Measurements from ENCODE around the gene GLG1. TPM values are rescaled to one million over a fixed set of nuclear protein-coding genes. Genes with fewer than 3 reads are reported as not detected.
"Not testable (repeated sequence)": the region's sequence is repeated elsewhere in the genome, so short reads cannot be mapped to it uniquely, and the experiment has no call there.

Gene GLG1
- polyA plus RNA-seq, result 100 to 1,000 TPM in 1 of 3 donors, 10 to 100 TPM in 2; 80.8 to 190 (median 86.3) TPM

DNA sequence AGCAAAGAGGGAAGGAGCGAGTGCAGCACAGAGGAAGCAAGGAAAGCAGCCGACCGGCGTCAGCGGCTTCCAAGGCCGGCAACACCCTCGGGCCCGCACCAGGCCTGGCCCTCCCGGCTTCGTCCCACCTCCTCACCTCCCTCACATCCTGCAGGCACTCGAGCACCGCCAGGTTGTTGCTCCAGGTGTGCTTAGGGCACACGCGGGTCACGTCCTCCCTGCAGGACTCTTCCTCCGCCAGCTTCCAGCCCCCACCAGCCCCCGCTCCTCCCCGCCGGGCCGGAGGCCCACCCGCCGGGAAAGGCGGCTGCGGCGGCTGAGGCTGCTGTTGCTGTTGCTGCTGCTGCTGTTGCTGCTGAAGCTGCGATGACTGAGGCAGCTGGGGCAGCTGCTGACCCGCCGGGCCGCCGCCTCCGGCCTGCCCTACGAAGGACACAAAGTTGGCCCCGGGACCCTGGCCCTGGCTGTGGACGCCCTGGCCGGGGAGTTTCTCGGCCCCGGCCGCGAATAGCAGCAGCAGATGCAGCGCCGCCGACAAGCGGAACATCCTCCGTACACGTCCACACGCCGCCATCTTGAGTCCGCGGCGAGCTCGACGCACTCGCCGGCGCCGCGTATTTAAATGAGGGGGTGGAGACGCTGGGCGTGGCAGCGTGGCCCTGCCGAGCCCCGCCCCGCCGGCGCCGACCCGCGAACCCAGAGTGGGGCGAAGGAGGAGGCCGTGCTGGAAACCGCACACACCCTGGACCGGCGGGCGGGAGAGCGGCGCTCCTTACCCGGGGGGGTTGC is at the start of gene GLG1:
GLG1 (minus strand) TSS at position 594 of the 789 bp plus-strand sequence; CDS start at position 574, 20 bp downstream.
- peak; percentile 92 to 93 (median 92) for DNase-seq
- Mint-ChIP-seq H3K27ac (peak within 1 kb of the TSS; percentile 94 to 98 (median 97)), H3K9me3 (no peaks in the 10 kb centered on the region), H3K4me3 (peak within 1 kb of the TSS; percentile 92 to 99 (median 95)), H3K27me3 (ENCODE audit: low read depth in 3 of 3) (peaks cover 3 to 5% (median 5%) of the 10 kb centered on the region in 3 donors), H3K36me3 (no peaks in the 10 kb centered on the region), H3K4me1 (peaks cover 51 to 63% of the 10 kb centered on the region in 2 donors)

DNA sequence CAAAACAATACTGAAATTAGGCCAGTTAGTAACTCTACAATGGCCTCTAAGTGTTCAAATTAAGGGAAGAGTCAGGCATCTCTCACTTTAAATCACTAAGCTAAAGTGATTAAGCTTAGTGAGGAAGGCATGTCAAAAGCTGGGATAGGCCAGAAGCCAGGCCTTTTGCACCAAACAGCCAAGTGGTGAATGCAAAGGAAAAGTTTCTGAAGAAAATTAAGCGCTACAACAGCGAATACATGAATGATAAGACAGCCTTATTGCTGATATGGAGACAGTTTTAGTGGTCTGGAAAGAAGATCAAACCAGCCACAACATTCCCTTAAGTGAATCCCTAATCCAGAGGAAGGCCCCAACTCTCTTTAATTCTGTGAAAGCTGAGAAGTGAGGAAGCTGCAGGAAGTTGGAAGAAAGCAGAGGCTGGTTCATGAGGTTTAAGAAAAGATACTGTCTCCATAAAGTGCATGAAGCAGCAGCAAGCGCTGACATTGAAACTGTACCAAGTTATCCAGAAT is 47.7 kb upstream of the GLG1 start:
- Mint-ChIP-seq H3K9me3 (no peaks in the 10 kb centered on the region), H3K4me3 (no peak overlapping the region), H3K36me3 (peaks cover 11 to 25% (median 17%) of the 10 kb centered on the region in 3 donors), H3K27me3 (ENCODE audit: low read depth in 3 of 3) (peaks cover 0 to 1% (median 0%) of the 10 kb centered on the region in 3 donors), H3K27ac (peak overlapping the region in 3 of 6 donors; percentile 28 to 84 (median 65)), H3K4me1 (peaks cover 47 to 76% of the 10 kb centered on the region in 2 donors)
- DNase-seq, result no peak

DNA sequence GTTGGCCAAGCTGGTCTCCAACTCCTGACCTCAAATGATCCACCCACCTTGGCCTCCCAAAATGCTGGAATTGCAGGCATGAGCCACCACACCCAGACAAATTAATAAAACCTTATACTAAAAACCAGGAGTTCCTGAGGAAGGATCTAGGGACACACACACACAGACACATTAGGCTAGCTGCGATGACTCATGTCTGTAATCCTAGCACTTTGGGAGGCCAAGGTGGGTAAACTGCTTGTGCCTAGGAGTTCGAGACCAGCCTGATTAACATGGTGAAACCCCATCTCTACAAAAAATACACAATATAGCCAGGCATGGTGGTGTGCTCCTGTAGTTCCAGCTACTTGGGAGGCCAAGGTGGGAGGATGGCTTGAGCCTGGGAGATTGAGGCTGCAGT is 46.0 kb upstream of the GLG1 start:
- peaks cover 31 to 62% of the 10 kb centered on the region in 2 donors for H3K4me1 Mint-ChIP-seq
- not testable (repeated sequence) for H3K4me3 Mint-ChIP-seq; H3K27me3 Mint-ChIP-seq (ENCODE audit: low read depth in 3 of 3); H3K9me3 Mint-ChIP-seq; DNase-seq
- H3K27ac Mint-ChIP-seq, result peak overlapping the region in 2 of 6 donors; percentile 51 to 67
- H3K36me3 Mint-ChIP-seq, result peaks cover 6 to 20% (median 15%) of the 10 kb centered on the region in 3 donors

DNA sequence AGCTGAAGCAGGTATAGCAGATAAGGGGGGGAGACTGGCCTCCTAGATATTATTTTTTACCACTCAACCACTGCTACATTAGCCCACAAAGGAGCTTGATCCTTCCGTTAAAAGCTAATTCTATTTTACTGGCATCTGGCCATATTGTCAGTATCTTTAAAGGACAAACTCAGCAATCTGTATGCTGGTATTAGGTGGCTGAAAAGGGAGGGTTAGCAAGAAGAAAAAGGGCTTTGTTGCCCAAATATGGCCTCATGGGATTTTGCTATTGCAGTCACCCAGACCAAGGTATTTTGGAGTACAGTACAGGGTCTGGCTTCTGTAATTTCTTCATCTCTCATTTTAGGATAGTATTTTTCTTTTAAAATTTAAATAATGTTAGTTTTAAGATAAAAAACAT is 45.3 kb upstream of the GLG1 start:
- H3K4me1 Mint-ChIP-seq, result peaks cover 27 to 57% of the 10 kb centered on the region in 2 donors
- DNase-seq, result no peak
- no peaks in the 10 kb centered on the region for H3K9me3 Mint-ChIP-seq
- H3K27me3 Mint-ChIP-seq (ENCODE audit: low read depth in 3 of 3), result peaks cover 0 to 6% (median 0%) of the 10 kb centered on the region in 3 donors
- H3K27ac Mint-ChIP-seq, result peak overlapping the region in 1 of 6 donors; percentile 83
- H3K36me3 Mint-ChIP-seq, result peaks cover 6 to 20% (median 15%) of the 10 kb centered on the region in 3 donors
- no peak overlapping the region for H3K4me3 Mint-ChIP-seq

DNA sequence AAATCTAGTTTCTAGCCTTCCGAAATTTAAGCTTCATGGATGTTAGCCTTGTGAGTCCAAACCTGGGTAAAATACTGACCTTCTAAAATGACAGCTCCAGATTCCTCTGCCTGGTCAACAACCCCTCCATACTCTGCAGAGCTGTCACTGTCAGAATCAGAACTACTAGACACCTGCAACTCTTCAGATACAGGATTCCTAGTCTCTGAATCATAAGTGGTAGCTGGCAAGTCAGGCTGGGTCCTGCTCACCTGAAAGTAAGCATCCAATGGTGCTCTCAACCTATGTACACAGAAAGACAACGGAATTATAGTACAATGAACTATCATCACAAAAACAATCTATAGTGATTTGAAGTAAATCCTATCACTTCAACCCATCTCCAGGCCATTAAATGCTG is 44.9 kb upstream of the GLG1 start:
- DNase-seq, result no peak
- peaks cover 6 to 18% (median 15%) of the 10 kb centered on the region in 3 donors for H3K36me3 Mint-ChIP-seq
- H3K9me3 Mint-ChIP-seq, result no peaks in the 10 kb centered on the region
- peak overlapping the region in 4 of 6 donors; percentile 34 to 83 (median 60) for H3K27ac Mint-ChIP-seq
- peaks cover 24 to 53% of the 10 kb centered on the region in 2 donors for H3K4me1 Mint-ChIP-seq
- peaks cover 0 to 6% (median 0%) of the 10 kb centered on the region in 3 donors for H3K27me3 Mint-ChIP-seq (ENCODE audit: low read depth in 3 of 3)
- H3K4me3 Mint-ChIP-seq, result no peak overlapping the region

DNA sequence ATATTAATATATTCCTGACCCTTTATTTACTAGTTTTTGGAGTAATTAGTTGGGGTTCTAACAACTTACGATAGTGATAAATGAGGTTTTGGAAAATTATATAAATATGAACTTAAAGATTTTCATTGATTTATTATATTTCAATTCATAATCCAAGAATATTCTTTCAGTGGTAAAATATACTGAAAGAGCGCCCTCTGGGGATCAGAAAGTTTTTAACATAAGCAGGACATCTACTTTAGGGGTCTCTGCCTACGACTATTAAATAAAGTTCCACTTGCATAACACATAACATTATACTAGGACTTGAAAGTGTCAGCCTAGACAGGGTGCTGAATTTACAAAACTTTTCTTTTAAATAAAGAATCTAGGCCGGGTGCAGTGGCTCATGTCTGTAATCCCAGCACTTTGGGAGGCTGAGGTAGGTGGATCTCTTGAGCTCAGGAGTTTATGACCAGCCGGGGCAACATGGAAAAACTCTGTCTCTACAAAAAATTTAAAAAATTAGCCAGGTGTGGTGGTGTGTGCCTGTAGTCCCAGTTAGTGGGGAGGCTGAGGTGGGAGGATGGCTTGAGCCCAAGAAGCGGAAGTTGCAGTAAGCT is 44.2 kb upstream of the GLG1 start:
- Mint-ChIP-seq H3K27ac (peak overlapping the region in 2 of 6 donors; percentile 2 to 83), H3K27me3 (ENCODE audit: low read depth in 3 of 3) (peaks cover 0 to 6% (median 0%) of the 10 kb centered on the region in 3 donors), H3K4me3 (no peak overlapping the region), H3K4me1 (peaks cover 18 to 46% of the 10 kb centered on the region in 2 donors), H3K9me3 (no peaks in the 10 kb centered on the region), H3K36me3 (peaks cover 6 to 17% (median 15%) of the 10 kb centered on the region in 3 donors)
- no peak for DNase-seq

DNA sequence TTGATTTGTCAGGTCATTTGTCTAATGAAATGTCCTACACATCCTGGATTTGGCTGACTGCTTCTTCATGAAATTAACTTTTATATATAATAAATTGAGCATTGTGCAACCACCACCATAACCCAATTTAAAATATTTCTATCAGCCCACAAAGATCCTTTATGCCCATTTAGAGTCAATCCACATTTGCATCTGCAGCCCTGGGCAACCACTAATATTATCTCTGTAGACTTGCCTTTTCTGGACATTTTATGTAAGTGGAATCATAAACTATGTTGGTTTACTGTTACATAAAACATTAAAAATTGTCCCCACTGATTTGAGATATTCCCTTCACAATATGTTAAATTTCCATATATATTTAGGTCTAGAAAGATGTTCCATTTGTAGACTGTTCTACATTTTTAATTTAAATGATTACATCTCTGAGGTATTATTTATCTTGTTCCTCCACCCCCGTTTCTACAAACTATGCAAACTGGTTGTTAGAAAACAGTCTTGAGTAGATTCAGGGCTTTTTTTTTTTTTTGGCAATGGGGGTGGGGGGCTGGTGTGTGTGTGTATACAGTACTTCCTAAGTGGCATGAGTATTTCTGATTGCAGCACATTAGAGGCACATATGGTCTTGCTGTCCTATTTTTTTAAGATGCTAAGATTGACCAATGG is 43.1 kb upstream of the GLG1 start:
- no peak for DNase-seq
- Mint-ChIP-seq H3K4me1 (peaks cover 13 to 37% of the 10 kb centered on the region in 2 donors), H3K27ac (no peak overlapping the region), H3K4me3 (no peak overlapping the region), H3K36me3 (peaks cover 6 to 13% (median 12%) of the 10 kb centered on the region in 3 donors), H3K27me3 (ENCODE audit: low read depth in 3 of 3) (peaks cover 0 to 6% (median 0%) of the 10 kb centered on the region in 3 donors), H3K9me3 (no peaks in the 10 kb centered on the region)

DNA sequence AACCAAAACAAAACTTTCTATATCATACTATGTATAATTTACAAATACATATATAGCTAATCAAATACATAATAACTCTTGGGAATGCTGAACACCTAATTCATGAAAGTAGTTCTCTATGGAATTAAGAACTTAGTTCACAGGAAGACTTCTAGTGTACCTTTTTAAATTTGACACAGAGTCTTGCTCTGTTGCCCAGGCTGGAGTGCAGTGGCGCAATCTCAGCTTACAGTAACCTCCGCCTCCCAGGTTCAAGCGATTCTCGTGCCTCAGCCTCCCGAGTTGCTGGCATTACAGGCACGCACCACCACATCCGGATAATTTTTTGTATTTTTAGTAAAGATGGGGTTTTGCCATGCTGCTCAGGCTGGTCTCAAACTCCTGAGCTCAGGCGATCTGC is 35.1 kb upstream of the GLG1 start:
- no peak for DNase-seq
- no peaks in the 10 kb centered on the region for H3K4me1 Mint-ChIP-seq
- H3K9me3 Mint-ChIP-seq, result no peaks in the 10 kb centered on the region
- H3K27me3 Mint-ChIP-seq (ENCODE audit: low read depth in 3 of 3), result peaks cover 0 to 2% (median 0%) of the 10 kb centered on the region in 3 donors
- no peak overlapping the region for H3K4me3 Mint-ChIP-seq
- peaks cover 8 to 26% (median 13%) of the 10 kb centered on the region in 3 donors for H3K36me3 Mint-ChIP-seq
- no peak overlapping the region for H3K27ac Mint-ChIP-seq

DNA sequence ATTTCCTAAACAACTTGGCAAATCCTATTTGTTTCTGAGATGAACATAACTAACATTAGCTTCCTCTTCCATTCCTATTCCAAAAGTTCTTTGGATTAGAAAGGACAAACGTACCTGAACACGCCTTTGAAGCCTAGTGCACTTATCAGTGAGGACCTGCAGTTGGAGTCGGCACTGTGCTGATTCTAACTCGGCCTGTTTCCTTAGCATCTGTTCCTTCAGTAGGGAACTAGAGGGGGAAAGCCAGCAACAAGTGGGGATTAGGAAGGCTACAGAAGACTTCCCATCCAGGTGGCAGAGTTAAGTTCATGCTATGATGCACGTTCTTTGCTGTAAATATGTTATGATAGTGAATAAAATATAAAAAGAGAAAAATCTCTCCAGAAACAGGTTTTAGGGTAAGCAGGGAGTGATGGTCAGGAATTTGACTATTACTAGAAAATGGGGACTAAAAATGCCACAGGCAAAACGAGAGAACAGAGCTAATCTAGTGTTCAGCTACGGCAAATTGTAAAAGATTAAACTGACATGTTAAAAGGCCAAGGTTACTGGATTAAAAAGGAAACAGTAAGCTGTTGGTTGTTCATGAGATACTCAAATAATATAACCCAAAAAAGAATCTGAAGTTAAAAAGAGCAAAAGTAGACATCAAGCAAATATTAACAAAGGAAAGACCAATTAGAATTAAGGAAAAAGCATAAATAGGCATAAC is 31.0 kb upstream of the GLG1 start:
- peaks cover 0 to 2% (median 0%) of the 10 kb centered on the region in 3 donors for H3K27me3 Mint-ChIP-seq (ENCODE audit: low read depth in 3 of 3)
- H3K4me1 Mint-ChIP-seq, result no peaks in the 10 kb centered on the region
- H3K9me3 Mint-ChIP-seq, result no peaks in the 10 kb centered on the region
- peaks cover 4 to 23% (median 9%) of the 10 kb centered on the region in 3 donors for H3K36me3 Mint-ChIP-seq
- H3K4me3 Mint-ChIP-seq, result no peak overlapping the region
- peak overlapping the region in 3 of 6 donors; percentile 14 to 74 (median 17) for H3K27ac Mint-ChIP-seq
- DNase-seq, result no peak

DNA sequence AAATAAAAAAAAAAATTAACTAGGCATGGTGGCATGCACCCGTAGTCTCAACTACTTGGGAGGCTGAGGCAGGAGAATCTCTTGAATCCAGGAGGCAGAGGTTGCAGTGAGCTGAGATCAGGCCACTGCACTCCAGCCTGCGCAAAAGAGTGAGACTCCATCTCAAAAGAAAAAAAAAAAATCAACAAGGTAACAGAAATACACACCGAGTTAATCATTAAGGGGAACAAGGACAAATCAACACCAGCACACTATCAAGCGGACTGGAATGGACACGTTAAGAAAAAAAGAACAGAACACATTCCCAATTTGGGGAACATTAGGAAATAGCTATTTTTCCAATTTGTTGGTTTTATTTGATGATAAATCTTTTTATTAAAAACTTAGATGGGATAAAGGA is 28.4 kb upstream of the GLG1 start:
- peaks cover 8 to 33% (median 11%) of the 10 kb centered on the region in 3 donors for H3K36me3 Mint-ChIP-seq
- no peaks in the 10 kb centered on the region for H3K4me1 Mint-ChIP-seq
- H3K27me3 Mint-ChIP-seq (ENCODE audit: low read depth in 3 of 3), result no peaks in the 10 kb centered on the region
- no peak overlapping the region for H3K27ac Mint-ChIP-seq
- no peak overlapping the region for H3K4me3 Mint-ChIP-seq
- H3K9me3 Mint-ChIP-seq, result no peaks in the 10 kb centered on the region
- no peak for DNase-seq

DNA sequence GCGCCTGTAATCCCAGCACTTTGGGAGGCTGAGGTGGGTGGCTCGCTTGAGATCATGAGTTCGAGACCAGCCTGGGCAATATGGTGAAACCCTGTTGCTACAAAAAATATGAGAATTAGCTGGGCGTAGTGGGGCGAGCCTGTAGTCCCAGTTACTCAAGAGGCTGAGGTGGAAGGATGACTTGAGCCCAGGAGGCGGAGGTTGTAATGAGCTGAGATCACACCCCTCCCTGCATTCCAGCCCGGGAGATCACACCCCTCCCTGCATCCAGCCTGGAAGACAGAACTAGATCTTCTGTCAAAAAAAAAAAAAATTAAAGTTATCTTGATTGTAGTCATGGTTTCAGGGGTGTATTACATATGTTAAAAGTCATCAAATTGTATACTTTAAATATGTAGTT is 26.8 kb upstream of the GLG1 start:
- Mint-ChIP-seq H3K9me3 (no peaks in the 10 kb centered on the region), H3K27me3 (ENCODE audit: low read depth in 3 of 3) (no peaks in the 10 kb centered on the region), H3K27ac (peak overlapping the region in 1 of 6 donors; percentile 7), H3K4me1 (no peaks in the 10 kb centered on the region), H3K36me3 (peaks cover 8 to 45% (median 23%) of the 10 kb centered on the region in 3 donors), H3K4me3 (no peak overlapping the region)
- DNase-seq, result no peak

DNA sequence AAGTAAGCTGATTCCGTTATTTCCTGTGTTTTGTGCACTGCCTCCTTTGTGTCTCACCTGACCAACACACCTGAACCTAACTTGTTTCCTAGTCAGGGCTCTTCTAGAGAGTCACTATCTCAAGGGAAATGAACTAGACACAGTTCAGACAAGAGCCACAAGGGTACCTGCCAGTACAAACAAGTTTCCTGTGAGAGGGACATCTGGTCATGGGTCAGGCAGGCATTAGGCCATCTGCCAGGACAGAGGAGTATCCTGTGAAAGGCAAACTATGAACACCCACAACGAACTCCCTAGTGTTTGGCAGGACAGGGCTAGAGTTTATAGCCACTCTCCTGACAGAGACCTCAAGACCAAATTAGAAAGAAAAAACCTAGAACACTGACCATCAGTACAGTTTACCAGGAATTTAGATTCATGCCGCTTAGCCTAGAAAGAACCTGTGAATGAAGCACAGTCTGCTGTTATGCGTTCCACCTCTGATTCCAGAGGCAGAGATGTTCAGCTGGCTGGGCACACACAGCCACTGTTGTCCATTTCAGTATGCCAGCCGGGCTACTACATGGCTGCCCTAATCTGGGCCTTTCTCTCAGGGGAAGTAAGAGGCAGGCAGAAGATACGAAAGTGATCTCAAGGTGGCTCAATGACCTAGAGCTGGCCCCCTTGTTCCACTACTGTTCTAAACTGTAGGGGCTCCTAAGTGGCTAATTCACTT is 20.7 kb upstream of the GLG1 start:
- Mint-ChIP-seq H3K4me3 (no peak overlapping the region), H3K27me3 (ENCODE audit: low read depth in 3 of 3) (no peaks in the 10 kb centered on the region), H3K36me3 (peaks cover 16 to 68% (median 29%) of the 10 kb centered on the region in 3 donors), H3K27ac (peak overlapping the region in 5 of 6 donors; percentile 1 to 51 (median 12)), H3K4me1 (peaks cover 0 to 5% of the 10 kb centered on the region in 2 donors), H3K9me3 (no peaks in the 10 kb centered on the region)
- no peak for DNase-seq
